Right renal pelvis (tissue), 4 donors: ENCODE results near the gene CHRM4. TPM values are rescaled to one million over a fixed set of nuclear protein-coding genes. Genes with fewer than 3 reads are reported as not detected.

Source experiments
- DNase-seq, 4 donors: peaks; one replicate each; pipeline ENCODE4 v3.0.0-alpha.2; 2013; ENCODE audit warnings: low read depth in 4 of 4, low spot score in 3 of 4, missing footprints in 1 of 4
- polyA plus RNA-seq, 4 donors: library from polyadenylated mRNA; unstranded; fragments of 120-200 nt; gene quantifications; one replicate each; pipeline ENCODE4 v1.2.1, GENCODE V29; 2013; ENCODE audit not compliant: insufficient read length in 4 of 4

CHRM4 gene
- polyA plus RNA-seq: under 1 TPM; 0.22 to 0.34 (median 0.27) TPM

DNA sequence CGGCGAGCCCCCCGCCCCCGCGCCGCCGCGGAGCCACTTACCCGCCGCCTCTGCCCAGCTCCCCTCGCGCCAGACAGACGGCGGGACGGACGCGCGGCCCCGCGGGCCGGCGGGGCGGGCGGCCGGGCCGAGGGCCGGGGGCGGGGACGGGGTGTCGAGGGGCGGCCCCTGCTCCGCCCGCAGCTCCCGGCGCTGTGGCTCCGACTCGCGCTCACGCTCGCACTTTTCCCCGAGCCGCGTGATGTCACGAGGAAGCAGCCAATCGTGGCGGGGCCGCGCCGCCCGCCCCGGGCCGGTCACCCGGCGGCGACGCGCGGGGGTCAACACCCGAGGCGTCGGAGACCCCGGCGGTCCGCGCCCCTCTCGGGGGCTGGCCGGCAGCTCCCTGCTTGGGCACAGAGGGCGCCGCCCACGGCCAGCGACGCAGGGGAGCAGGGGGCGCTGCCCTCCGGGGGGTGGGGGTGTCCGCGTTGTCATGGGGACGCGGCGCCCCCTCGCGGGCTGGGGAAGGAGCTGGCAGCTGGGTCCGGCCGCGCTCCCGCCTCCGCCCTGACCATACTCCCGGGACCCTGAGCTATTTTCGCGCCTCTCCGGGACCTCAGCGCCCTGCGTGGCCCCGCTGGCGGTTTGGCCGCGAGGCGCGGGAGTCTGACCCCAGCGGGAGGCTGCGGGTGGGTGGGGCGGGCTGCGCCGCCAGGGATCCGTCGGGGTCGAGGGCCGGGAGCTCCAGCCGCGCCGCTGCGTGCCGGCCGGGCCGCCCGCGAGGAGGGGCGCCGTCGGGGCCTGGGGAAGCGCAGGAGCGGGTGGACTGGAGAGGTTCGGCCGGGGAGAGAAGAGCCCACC lies at the start of gene CHRM4:
CHRM4 (minus strand) TSS at position 199 of the 843 bp plus-strand sequence. CDS start 5,219 bp downstream, outside the sequence.
- DNase-seq: no peak

DNA sequence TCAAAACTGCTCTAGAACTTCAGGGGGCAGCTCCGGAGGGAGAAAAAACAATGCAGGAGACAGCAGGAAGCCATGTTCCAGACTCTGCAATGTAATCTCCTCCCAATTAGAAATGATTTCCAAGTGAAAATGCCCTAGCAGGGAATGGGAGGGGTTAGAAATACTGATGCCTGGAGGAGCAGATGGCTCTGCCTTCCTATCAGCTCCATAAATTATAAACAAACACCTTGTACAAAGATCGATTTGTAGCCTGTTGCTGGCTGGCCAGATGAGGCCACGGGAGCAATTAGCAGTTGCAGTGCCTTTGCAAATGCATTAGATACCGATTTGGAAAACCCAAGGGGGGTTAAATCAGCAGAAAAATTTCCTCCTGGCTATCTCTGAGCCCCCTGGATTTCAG lies 46.6 kb upstream of the CHRM4 start:
- DNase-seq: no peak

- DNase-seq: no peak
Observed at GRCh38 chr11:46437122-46437689, 45.6 kb upstream of the CHRM4 start.

GRCh38 chr11:46436113-46436512 lies 44.5 kb upstream of the CHRM4 start:
- DNase-seq: no peak

DNA sequence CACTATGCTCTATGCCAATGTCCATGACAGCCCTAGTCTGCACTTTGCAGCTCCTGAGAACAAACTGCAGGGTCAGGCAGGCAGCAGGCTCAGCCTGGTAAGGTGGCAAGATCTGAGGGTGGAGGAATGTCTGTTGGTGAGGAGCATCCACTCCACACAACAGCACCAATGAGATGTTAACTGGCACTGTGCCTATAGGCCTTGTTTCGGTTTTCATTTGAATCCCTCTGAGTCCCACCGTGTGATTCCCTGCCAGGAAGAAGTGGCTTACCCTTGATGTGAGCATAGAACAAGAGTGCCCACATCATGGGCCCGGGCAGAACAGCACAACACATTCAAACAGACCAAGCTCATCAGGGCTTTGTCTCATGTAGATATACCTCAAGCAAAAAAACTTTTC lies 44.1 kb upstream of the CHRM4 start:
- no peak for DNase-seq

GRCh38 chr11:46431211-46431610 lies 39.6 kb upstream of the CHRM4 start:
- DNase-seq: no peak

- DNase-seq: no peak
Observed at GRCh38 chr11:46429717-46430116, 38.1 kb upstream of the CHRM4 start.

- no peak for DNase-seq
Observed at GRCh38 chr11:46427364-46427763, 35.8 kb upstream of the CHRM4 start.

DNA sequence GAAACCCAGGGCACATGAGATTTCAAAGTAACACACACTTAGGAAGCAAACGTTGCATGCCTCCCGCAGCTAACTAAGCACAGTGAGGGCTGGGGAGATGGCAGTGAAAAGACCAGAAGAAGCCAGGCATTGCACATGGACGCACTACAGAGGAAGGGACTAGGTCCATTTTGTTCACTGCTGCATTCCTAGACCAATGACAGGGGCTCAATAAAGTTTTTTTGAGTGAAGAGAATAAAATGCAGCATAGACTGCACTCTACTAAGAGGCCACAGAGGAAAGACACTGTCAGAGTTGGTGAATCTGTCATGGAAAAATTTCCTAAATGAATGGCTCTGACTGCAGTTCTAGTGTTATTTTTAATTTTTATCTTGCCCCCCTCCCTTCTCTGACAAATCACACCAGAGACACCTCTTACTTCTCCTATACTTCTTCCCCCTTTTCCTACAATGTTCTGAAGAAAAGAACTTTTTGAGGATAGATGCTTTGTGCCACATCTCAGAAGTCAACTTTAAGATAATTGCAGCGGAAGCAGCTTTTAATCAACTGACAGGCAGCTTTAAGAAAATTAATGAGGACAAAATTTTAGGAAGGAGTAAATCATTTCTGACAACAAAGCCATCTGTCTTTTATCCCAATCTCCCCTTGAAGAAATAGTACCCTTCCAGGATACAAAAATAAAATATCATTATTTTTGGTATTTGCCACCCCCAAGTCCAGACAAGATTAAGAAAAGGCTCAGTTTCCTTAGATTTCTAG lies 34.8 kb upstream of the CHRM4 start:
- DNase-seq: no peak

DNA sequence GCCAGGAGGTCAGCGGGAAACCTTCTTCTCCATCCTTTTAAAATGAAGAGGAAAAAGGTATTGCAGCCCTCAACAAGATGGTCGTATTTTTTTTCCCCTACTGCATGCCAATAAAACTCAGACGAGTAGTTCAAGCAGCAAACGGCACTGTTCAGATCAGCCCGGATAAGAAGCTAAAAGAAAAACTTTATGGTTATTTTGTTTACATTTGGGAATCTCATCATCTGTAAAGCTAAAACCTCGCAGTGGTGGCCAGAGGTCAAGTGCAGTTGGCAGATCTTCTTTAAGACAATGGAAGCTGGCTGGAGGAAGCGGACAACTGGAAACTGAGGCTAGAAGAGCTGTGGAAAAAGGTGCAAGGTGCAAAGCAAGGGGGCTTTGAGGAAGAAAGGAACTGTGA lies 31.0 kb upstream of the CHRM4 start:
- no peak for DNase-seq

- no peak for DNase-seq
Observed at GRCh38 chr11:46421257-46421880, 29.8 kb upstream of the CHRM4 start.

- DNase-seq: no peak
Observed at GRCh38 chr11:46420513-46420912, 28.9 kb upstream of the CHRM4 start.

DNA sequence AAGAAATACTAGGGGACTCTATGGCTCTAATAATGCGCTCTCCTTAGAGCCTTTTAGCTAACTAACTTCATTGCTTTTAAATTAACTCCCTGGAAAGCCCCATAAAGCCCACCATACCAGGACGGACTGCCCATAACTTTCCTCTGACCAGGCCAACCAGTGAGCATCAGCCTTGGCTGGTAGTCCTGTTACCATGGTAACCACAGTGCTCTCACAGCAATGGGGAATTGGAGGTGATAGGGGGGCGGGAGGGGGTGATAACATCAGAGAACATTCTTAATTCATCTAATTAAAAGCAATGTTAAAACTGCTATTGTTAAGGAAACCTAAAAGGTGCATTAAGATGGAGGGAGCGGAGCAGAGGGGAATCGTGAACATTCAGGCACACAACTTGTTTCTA lies 27.2 kb upstream of the CHRM4 start:
- no peak for DNase-seq

GRCh38 chr11:46417711-46418110 lies 26.1 kb upstream of the CHRM4 start:
- DNase-seq: no peak

GRCh38 chr11:46414879-46415278 lies 23.3 kb upstream of the CHRM4 start:
- no peak for DNase-seq

DNA sequence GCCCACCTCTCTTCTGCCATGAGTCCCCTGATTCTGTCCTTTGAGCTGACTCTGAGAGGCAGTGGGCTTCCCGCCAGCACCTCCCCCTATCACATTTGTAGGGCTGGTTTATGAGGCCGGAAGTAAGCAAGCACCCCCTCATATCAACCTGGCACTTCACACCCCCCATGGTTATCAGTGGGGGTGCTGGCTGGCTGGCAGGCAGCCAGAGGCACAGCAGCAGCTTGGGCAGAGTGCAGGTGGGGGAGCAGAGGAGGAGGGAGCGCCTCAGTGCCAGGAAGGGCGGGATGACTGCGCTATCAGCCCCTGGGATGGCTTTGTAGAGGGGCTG lies 22.9 kb upstream of the CHRM4 start:
- DNase-seq: no peak

- DNase-seq: no peak
Observed at GRCh38 chr11:46413760-46414465, 22.3 kb upstream of the CHRM4 start.

DNA sequence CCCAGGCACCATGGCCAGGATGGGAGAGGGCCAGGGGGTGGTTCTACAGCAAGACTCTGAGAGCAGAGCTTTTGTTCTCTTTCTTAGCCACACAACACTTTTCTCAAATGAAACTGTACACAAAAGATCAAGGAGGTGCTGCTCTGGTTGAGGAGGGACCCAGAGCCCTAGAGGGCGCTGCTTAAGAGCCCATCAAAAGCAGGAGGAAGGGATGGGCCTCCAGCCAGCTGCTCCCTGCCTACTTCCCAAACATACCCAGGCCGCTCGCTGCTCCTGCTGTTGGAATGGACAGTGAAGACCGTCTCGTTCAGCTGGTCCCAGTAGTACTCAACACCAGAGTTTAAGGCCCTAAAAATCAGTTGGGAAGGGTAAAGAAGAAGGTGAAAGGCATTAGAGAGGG lies 18.4 kb upstream of the CHRM4 start:
- no peak for DNase-seq

GRCh38 chr11:46408407-46408986 lies 16.9 kb upstream of the CHRM4 start:
- DNase-seq: no peak

GRCh38 chr11:46407635-46408034 lies 16.1 kb upstream of the CHRM4 start:
- no peak for DNase-seq
